ENCODE data around the gene PEX26.
"Not testable (repeated sequence)": the region's sequence is repeated elsewhere in the genome, so short reads cannot be mapped to it uniquely, and the experiment has no call there.

PEX26 gene

DNA sequence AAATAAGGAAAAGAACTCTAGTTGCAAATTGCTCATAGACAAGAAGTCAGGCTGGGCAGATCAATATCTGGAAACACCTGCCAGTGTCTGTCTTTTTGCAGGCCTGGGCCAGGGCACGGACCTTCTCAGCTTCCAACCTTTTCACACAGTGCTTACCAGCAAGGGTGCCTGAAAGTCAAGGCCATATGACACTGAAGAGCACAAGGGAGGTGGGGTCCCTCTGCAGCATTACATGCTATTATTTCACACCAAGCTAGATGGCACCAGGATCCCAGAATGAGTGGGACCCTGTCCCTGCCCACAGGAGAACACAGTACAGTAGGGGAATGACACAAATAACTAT, 5.9 kb upstream of the PEX26 start:
- no peak overlapping the region for H3K4me3 ChIP-seq (replicated peaks in 1 of 2; ENCODE audit: low read depth in 2 of 2, low read length in 2 of 2)
- TF ChIP-seq CTCF (IDR thresholded peaks at IDR 0.05; ENCODE audit: low read depth, low read length), result no peak
- DNase-seq (ENCODE audit: low read depth in 2 of 2), result no peak

- H3K4me3 ChIP-seq (replicated peaks in 1 of 2; ENCODE audit: low read depth in 2 of 2, low read length in 2 of 2), result no peak overlapping the region
- TF ChIP-seq CTCF (IDR thresholded peaks at IDR 0.05; ENCODE audit: low read depth, low read length), result no peak
- DNase-seq (ENCODE audit: low read depth in 2 of 2), result no peak
Observed at GRCh38 chr22:18073467-18073866, 4.3 kb upstream of the PEX26 start.

DNA sequence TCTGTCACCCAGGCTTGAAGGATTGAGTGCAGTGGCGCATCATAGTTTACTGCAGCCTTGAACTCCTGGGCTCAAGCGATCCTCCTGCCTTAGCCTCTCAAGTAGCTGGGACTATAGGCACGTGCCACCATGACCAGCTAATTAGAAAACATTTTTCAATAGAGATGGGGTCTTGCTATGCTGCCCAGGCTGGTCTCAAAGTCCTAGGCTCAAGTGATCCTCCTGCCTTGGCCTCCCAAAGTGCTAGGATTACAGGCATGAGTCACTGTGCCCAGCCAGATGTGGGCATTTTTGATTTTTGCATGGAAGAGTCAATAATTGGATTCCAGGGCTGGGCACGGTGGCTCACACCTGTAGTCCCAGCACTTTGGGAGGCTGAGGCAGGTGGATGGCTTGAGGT, 3.9 kb upstream of the PEX26 start:
- not testable (repeated sequence) for H3K4me3 ChIP-seq (replicated peaks in 1 of 2; ENCODE audit: low read depth in 2 of 2, low read length in 2 of 2); DNase-seq (ENCODE audit: low read depth in 2 of 2)

- no peak for TF ChIP-seq CTCF (IDR thresholded peaks at IDR 0.05; ENCODE audit: low read depth, low read length)
- DNase-seq (ENCODE audit: low read depth in 2 of 2), result no peak
- no peak overlapping the region for H3K4me3 ChIP-seq (replicated peaks in 1 of 2; ENCODE audit: low read depth in 2 of 2, low read length in 2 of 2)
Observed at GRCh38 chr22:18075101-18075719, 2.6 kb upstream of the PEX26 start.

DNA sequence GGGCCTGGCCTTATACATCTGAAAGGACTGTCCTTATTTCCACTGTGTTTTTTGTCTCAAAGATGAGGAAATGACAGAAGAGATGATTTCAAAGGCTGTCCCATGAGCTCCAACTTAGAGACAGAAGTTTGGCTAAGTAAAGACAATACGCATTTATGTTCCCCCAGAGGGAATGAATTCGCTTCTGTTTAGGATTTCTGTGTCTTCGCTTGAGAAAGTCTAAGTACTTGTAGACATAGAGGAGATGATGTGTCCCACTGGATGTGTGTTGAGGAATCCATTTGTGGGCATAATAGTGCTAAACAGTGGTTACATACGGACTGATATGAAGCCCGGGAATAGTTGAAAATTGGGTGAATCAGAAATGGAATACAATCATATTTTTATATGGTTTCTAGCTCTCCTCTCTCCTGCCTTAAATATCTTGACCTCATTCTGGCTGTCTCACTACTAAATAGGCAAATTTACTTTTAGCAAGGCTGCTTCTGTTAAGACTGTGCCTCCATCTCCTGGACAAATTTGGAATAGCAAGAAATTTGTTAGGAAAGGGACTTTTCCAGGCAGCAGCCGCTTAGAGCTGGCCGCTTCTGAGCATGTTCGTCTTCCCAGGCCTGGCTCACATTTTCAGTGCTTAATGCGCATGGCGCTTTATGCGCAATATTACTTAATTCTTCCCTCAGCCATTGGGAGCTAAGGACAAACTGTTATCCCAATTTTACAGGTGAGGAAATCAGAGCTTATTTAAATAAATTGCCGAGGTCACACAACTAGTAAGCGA, 1.9 kb upstream of the PEX26 start:
- peak; percentile 94 to 96 for DNase-seq (ENCODE audit: low read depth in 2 of 2)
- H3K4me3 ChIP-seq (replicated peaks in 1 of 2; ENCODE audit: low read depth in 2 of 2, low read length in 2 of 2), result no peak overlapping the region
- TF ChIP-seq CTCF (IDR thresholded peaks at IDR 0.05; ENCODE audit: low read depth, low read length), result peak; percentile 78

- no peak for TF ChIP-seq CTCF (IDR thresholded peaks at IDR 0.05; ENCODE audit: low read depth, low read length)
- H3K4me3 ChIP-seq (replicated peaks in 1 of 2; ENCODE audit: low read depth in 2 of 2, low read length in 2 of 2), result peak overlapping the region; percentile 96 to 97
- DNase-seq (ENCODE audit: low read depth in 2 of 2), result no peak
Observed at GRCh38 chr22:18077087-18077638, 627 bp upstream of the PEX26 start.

- H3K4me3 ChIP-seq (replicated peaks in 1 of 2; ENCODE audit: low read depth in 2 of 2, low read length in 2 of 2), result peak overlapping the region; percentile 96 to 97
- DNase-seq (ENCODE audit: low read depth in 2 of 2), result peak in 1 of 2 donors; percentile 25
- peak; percentile 15 for TF ChIP-seq CTCF (IDR thresholded peaks at IDR 0.05; ENCODE audit: low read depth, low read length)
Observed at GRCh38 chr22:18078329-18079041, 695 bp downstream of the PEX26 start.

Data from cardiac fibroblast (primary cell).